GM12878 (cell line): ENCODE data around the gene SF3A1. TPM values are rescaled to one million over a fixed set of nuclear protein-coding genes. Genes with fewer than 3 reads are reported as not detected.
A peak's percentile ranks its signal among the peaks of the same experiment; 100 is the strongest.

Source experiments
- BACH1 ChIP-seq: fragments of 450-650 bp; IDR thresholded peaks from 2 replicates; pipeline ENCODE4 v1.6.1; 2017; ENCODE audit warnings: mild to moderate bottlenecking, borderline replicate concordance
- CHD4 ChIP-seq: fragments of 200-600 bp; sonication (generic); IDR thresholded peaks from 2 replicates; pipeline ENCODE4 v1.6.1; 2016; ENCODE audit warnings: mild to moderate bottlenecking
- ESRRA ChIP-seq: IDR thresholded peaks from 2 replicates; pipeline ENCODE4 v1.6.1; 2012; ENCODE audit warnings: mild to moderate bottlenecking, low read length, improper control_type of control experiment
- FOXK2 ChIP-seq: fragments of 450-650 bp; IDR thresholded peaks from 2 replicates; pipeline ENCODE4 v1.6.1; 2017; ENCODE audit warnings: mild to moderate bottlenecking, moderate library complexity
- FOXM1 ChIP-seq: IDR thresholded peaks from 2 replicates; pipeline ENCODE4 v1.6.1; 2012; ENCODE audit warnings: low read depth, mild to moderate bottlenecking, inconsistent platforms, low read length, moderate library complexity
- NFYA ChIP-seq: IDR thresholded peaks from 2 replicates; pipeline ENCODE4 v1.6.1; 2011; ENCODE audit warnings: low read depth, mild to moderate bottlenecking, low read length, improper control_type of control experiment, borderline replicate concordance
- NFYB ChIP-seq: IDR thresholded peaks from 2 replicates; pipeline ENCODE4 v1.6.1; 2011; ENCODE audit warnings: low read depth, mild to moderate bottlenecking, low read length, improper control_type of control experiment, moderate library complexity; ENCODE audit not compliant: insufficient read depth
- POU2F2 ChIP-seq: IDR thresholded peaks from 3 replicates; pipeline ENCODE4 v1.6.1; 2011; ENCODE audit warnings: low read depth, mild to moderate bottlenecking, low read length, borderline replicate concordance
- SMAD5 ChIP-seq: IDR thresholded peaks from 2 replicates; pipeline ENCODE4 v1.6.1; 2016; ENCODE audit warnings: antibody characterized with exemption, low read depth
- SREBF1 ChIP-seq: IDR thresholded peaks from 2 replicates; pipeline ENCODE4 v1.6.1; 2012; ENCODE audit warnings: mild to moderate bottlenecking, low read length
- SRF ChIP-seq, 2 experiments: IDR thresholded peaks; 2 replicates each; pipeline ENCODE4 v1.6.1; 2011; ENCODE audit warnings: low read depth in 2 of 2, low read length in 2 of 2, mild to moderate bottlenecking in 1 of 2, moderate library complexity in 1 of 2
- YY1 ChIP-seq: IDR thresholded peaks from 2 replicates; pipeline ENCODE4 v1.6.1; 2011; ENCODE audit warnings: low read depth, mild to moderate bottlenecking, low read length
- ZNF217 ChIP-seq: fragments of 450-650 bp; IDR thresholded peaks from 2 replicates; pipeline ENCODE4 v1.6.1; 2017; ENCODE audit warnings: antibody characterized with exemption, mild to moderate bottlenecking
- ZNF384 ChIP-seq: IDR thresholded peaks from 2 replicates; pipeline ENCODE4 v1.6.1; 2012; ENCODE audit warnings: low read depth, mild to moderate bottlenecking, low read length, improper control_type of control experiment, borderline replicate concordance
- polyA plus RNA-seq, 11 experiments: library from polyadenylated mRNA; depleted of rRNA in 4 of 11; unstranded in 6 of 11; stranded (reverse) in 5 of 11; fragments of >200 nt; fragmentation: Nextera tagmentation in 4 of 11; fragmentation: Illumina TruSeq in 1 of 11; extraction: Ambion mirVana in 4 of 11; extraction: Trizol in 1 of 11; gene quantifications; 1 replicate in 1 of 11; 2 replicates in 10 of 11; pipeline versions ENCODE4 v1.2.1 to v1.2.3, GENCODE V29; 2011 to 2016; ENCODE audit warnings: inconsistent platforms in 2 of 11, missing spikeins in 2 of 11, low read depth in 1 of 11
- total RNA-seq, 4 experiments: library from RNA; depleted of rRNA in 3 of 4; stranded (reverse); fragments of >200 nt in 3 of 4; fragmentation: Illumina TruSeq in 1 of 4; extraction: Trizol in 1 of 4; gene quantifications; 2 replicates each; pipeline versions ENCODE4 v1.2.1 to v1.2.3, GENCODE V29; 2013 to 2021
- TF ChIP-seq, protein P1 (sequence below): IDR thresholded peaks from 2 replicates; pipeline ENCODE4 v1.6.1; 2011; ENCODE audit warnings: low read depth, low read length, improper control_type of control experiment, borderline replicate concordance
- TF ChIP-seq, protein P2 (sequence below): IDR thresholded peaks from 2 replicates; pipeline ENCODE4 v1.6.1; 2012; ENCODE audit warnings: improper control_type of control experiment, low read depth, low read length; ENCODE audit not compliant: insufficient replicate concordance
- TF ChIP-seq, protein P3 (sequence below): IDR thresholded peaks from 2 replicates; pipeline ENCODE4 v1.6.1; 2012; ENCODE audit warnings: low read length, inconsistent platforms
- TF ChIP-seq, protein P4 (sequence below): fragments of 450-650 bp; IDR thresholded peaks from 2 replicates; pipeline ENCODE4 v1.6.1; 2018; ENCODE audit warnings: mild to moderate bottlenecking, low read depth, moderate library complexity; ENCODE audit not compliant: partially characterized antibody

SF3A1 gene
- total and polyA plus RNA-seq, 10 of the 15 experiments (the other 5 are each of a cell fraction or from before 2014, with no cell fraction given), result 10.4 to 239 (median 46.0) TPM

DNA sequence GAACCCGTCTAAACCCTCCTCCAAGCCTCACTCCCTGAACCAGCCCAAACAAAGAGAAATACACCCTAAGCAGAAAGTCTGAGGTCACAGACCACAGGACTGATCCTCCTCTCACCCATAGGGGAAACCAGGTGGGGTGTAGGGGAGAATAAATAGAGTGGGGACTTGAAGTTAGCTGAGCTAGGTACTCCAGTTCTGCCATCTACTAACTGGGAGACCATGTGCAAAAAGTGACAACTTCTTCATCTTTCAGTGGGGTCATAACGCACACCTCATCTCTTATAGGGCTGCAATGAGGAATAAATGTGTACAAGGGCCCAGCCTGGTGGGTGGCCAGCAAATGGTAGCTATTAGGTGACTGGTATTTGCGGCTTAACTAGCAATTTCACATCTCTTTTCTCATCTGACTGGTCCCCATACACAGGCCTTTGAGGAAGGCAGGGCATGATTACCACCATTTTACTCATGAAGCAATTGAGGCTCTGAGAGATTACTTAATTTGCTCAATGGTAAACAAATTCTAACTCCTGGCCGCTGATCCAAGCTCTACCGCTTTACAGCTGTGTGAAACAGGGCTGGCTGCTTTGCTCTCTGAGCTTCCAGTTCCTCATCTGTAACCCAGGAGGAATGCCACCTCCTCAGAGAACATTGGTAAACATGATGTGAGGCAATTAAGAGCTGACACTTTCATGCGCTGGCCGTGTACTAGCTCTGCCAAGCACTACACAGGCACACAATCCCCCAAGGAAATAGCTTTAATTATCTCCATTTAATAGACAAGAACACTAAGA is 46.5 kb downstream of the SF3A1 start (continued):
- TF ChIP-seq POU2F2 (no peak; the same call in 2 of the 3 replicates), CHD4 (no peak), ZNF217 (no peak), SRF (IDR thresholded peaks at IDR 0.05; ENCODE audit: low read depth in 2 of 2, low read length in 2 of 2) (no peak), NFYB (peak; percentile 71; the same call in 1 of the 2 replicates), SMAD5 (no peak), ZNF384 (no peak), FOXM1 (no peak), YY1 (peak; percentile 70), FOXK2 (no peak; the same call in 1 of the 2 replicates), ESRRA (no peak), NFYA (no peak), BACH1 (no peak), SREBF1 (no peak)
- TF ChIP-seq, protein P1, sequence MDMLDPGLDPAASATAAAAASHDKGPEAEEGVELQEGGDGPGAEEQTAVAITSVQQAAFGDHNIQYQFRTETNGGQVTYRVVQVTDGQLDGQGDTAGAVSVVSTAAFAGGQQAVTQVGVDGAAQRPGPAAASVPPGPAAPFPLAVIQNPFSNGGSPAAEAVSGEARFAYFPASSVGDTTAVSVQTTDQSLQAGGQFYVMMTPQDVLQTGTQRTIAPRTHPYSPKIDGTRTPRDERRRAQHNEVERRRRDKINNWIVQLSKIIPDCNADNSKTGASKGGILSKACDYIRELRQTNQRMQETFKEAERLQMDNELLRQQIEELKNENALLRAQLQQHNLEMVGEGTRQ, result no peak; the same call in 1 of the 2 replicates
- TF ChIP-seq, protein P2, sequence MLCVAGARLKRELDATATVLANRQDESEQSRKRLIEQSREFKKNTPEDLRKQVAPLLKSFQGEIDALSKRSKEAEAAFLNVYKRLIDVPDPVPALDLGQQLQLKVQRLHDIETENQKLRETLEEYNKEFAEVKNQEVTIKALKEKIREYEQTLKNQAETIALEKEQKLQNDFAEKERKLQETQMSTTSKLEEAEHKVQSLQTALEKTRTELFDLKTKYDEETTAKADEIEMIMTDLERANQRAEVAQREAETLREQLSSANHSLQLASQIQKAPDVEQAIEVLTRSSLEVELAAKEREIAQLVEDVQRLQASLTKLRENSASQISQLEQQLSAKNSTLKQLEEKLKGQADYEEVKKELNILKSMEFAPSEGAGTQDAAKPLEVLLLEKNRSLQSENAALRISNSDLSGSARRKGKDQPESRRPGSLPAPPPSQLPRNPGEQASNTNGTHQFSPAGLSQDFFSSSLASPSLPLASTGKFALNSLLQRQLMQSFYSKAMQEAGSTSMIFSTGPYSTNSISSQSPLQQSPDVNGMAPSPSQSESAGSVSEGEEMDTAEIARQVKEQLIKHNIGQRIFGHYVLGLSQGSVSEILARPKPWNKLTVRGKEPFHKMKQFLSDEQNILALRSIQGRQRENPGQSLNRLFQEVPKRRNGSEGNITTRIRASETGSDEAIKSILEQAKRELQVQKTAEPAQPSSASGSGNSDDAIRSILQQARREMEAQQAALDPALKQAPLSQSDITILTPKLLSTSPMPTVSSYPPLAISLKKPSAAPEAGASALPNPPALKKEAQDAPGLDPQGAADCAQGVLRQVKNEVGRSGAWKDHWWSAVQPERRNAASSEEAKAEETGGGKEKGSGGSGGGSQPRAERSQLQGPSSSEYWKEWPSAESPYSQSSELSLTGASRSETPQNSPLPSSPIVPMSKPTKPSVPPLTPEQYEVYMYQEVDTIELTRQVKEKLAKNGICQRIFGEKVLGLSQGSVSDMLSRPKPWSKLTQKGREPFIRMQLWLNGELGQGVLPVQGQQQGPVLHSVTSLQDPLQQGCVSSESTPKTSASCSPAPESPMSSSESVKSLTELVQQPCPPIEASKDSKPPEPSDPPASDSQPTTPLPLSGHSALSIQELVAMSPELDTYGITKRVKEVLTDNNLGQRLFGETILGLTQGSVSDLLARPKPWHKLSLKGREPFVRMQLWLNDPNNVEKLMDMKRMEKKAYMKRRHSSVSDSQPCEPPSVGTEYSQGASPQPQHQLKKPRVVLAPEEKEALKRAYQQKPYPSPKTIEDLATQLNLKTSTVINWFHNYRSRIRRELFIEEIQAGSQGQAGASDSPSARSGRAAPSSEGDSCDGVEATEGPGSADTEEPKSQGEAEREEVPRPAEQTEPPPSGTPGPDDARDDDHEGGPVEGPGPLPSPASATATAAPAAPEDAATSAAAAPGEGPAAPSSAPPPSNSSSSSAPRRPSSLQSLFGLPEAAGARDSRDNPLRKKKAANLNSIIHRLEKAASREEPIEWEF, result no peak
- TF ChIP-seq, protein P3, sequence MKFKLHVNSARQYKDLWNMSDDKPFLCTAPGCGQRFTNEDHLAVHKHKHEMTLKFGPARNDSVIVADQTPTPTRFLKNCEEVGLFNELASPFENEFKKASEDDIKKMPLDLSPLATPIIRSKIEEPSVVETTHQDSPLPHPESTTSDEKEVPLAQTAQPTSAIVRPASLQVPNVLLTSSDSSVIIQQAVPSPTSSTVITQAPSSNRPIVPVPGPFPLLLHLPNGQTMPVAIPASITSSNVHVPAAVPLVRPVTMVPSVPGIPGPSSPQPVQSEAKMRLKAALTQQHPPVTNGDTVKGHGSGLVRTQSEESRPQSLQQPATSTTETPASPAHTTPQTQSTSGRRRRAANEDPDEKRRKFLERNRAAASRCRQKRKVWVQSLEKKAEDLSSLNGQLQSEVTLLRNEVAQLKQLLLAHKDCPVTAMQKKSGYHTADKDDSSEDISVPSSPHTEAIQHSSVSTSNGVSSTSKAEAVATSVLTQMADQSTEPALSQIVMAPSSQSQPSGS, result no peak; the same call in 1 of the 2 replicates
- TF ChIP-seq, protein P4, sequence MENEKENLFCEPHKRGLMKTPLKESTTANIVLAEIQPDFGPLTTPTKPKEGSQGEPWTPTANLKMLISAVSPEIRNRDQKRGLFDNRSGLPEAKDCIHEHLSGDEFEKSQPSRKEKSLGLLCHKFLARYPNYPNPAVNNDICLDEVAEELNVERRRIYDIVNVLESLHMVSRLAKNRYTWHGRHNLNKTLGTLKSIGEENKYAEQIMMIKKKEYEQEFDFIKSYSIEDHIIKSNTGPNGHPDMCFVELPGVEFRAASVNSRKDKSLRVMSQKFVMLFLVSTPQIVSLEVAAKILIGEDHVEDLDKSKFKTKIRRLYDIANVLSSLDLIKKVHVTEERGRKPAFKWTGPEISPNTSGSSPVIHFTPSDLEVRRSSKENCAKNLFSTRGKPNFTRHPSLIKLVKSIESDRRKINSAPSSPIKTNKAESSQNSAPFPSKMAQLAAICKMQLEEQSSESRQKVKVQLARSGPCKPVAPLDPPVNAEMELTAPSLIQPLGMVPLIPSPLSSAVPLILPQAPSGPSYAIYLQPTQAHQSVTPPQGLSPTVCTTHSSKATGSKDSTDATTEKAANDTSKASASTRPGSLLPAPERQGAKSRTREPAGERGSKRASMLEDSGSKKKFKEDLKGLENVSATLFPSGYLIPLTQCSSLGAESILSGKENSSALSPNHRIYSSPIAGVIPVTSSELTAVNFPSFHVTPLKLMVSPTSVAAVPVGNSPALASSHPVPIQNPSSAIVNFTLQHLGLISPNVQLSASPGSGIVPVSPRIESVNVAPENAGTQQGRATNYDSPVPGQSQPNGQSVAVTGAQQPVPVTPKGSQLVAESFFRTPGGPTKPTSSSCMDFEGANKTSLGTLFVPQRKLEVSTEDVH, result no peak
